Pancreas (tissue), 8 donors: ENCODE results near the gene GTPBP4. TPM values are rescaled to one million over a fixed set of nuclear protein-coding genes. Genes with fewer than 3 reads are reported as not detected.

Source experiments
- polyA plus RNA-seq, 2 donors: library from polyadenylated mRNA; stranded (reverse); fragments of 200-250 nt; gene quantifications; one replicate each; pipeline ENCODE4 v1.2.3, GENCODE V29; 2013
- total RNA-seq, 6 donors: library from RNA; stranded (reverse); fragmentation: NEBNext Ultra II Directional in 4 of 6; extraction: Animal tissue kit (Norgen Biotek cat#: 25700) in 4 of 6; gene quantifications; one replicate each; pipeline versions ENCODE4 v1.2.1 to v1.2.4, GENCODE V29; 2021 to 2023
- donor health status: healthy with polysubstance abuse.
- donor health status: DM: no; HTN: no; CAD: no; lungs with moderate emphysema.
- donor health status: DM: no; HTN: no; CAD: no.
- donor health status: Bipolar disorder and iron deficiency.
- donor health status: DM: yes; HTN: yes; CAD: no.
- donor health status: DM: no; HTN: no; CAD: no.
- donor health status: DM: no; HTN: no; CAD: no.
- donor health status: DM: yes; HTN: yes; CAD: no.

GTPBP4 gene
- total and polyA plus RNA-seq, 8 donors: 6.9 to 18.4 (median 15.8) TPM

Other genes with a start within 250 kb of the GTPBP4 start
- gene LARP4B, start 56.7 kb upstream of the GTPBP4 start, total RNA-seq: 10 to 100 TPM; 31.6 to 53.3 (median 35.7) TPM
- gene LARP4B, start 56.7 kb upstream of the GTPBP4 start, polyA plus RNA-seq: 10 to 100 TPM; 10.1 to 15.4 TPM
- gene IDI2, start 37.4 kb downstream of the GTPBP4 start, total RNA-seq: not detected
- under 1 TPM; 0.14 to 0.15 TPM for gene IDI2, start 37.4 kb downstream of the GTPBP4 start, polyA plus RNA-seq
- gene IDI1, start 60.7 kb downstream of the GTPBP4 start, total RNA-seq: 10 to 100 TPM in 3 of 6 donors, 1 to 10 TPM in 3; 5.4 to 13.4 (median 9.6) TPM
- gene IDI1, start 60.7 kb downstream of the GTPBP4 start, polyA plus RNA-seq: 10 to 100 TPM in 1 of 2 donors, 1 to 10 TPM in 1; 8.3 to 26.7 TPM
- 10 to 100 TPM in 1 of 6 donors, 1 to 10 TPM in 5; 8.5 to 11.6 (median 8.9) TPM for gene WDR37, start 68.0 kb downstream of the GTPBP4 start, total RNA-seq
- gene WDR37, start 68.0 kb downstream of the GTPBP4 start, polyA plus RNA-seq: 1 to 10 TPM; 4.6 to 8.5 TPM